SK-N-SH (cell line): ENCODE data around the gene RARB. TPM values are rescaled to one million over a fixed set of nuclear protein-coding genes. Genes with fewer than 3 reads are reported as not detected.
A peak's percentile ranks its signal among the peaks of the same experiment; 100 is the strongest.

Experiments
- CTCF ChIA-PET: fragments of 300-600, 350-600 bp; formaldehyde crosslinking; extraction: SDS; loops from one replicate; lab custom pipeline; 2021; lab: Yijun Ruan, JAX
- POLR2A ChIA-PET: fragments of 350-600 bp; sonication (Branson Sonifier 250); formaldehyde crosslinking; extraction: SDS; loops from one replicate; lab custom pipeline; 2020; ENCODE audit warnings: antibody characterized with exemption, inconsistent platforms; lab: Yijun Ruan, JAX
- DNase-seq: peaks from one replicate; pipeline ENCODE4 v3.0.0; 2012
- H2AFZ ChIP-seq: fragments of 200-600 bp; sonication (generic); 2 replicates; pipeline ENCODE4 v1.8.1; 2016; ENCODE audit warnings: antibody characterized with exemption, mild to moderate bottlenecking, low read depth
- H3F3A ChIP-seq: fragments of 200-600 bp; sonication (generic); replicated peaks from 2 replicates; pipeline ENCODE3; 2016; ENCODE audit warnings: antibody characterized with exemption, mild to moderate bottlenecking; ENCODE audit not compliant: insufficient read depth
- H3K27ac ChIP-seq, 2 experiments: fragments of 200-500 bp in 1 of 2; fragments of 200-600 bp in 1 of 2; sonication (Bioruptor generic) in 1 of 2; sonication (generic), shearing (Covaris generic) in 1 of 2; 2 replicates each; pipeline versions ENCODE4 v1.5.1 to v1.6.1; 2014 to 2016; ENCODE audit warnings: low read depth in 2 of 2, inconsistent platforms in 1 of 2, low read length in 1 of 2, mild to moderate bottlenecking in 1 of 2, mixed read lengths in 1 of 2
- H3K27me3 ChIP-seq: fragments of 200-600 bp; sonication (generic), shearing (Covaris generic); 2 replicates; pipeline ENCODE4 v1.6.1; 2016; ENCODE audit warnings: mixed run types; ENCODE audit not compliant: insufficient read depth
- H3K36me3 ChIP-seq, 2 experiments: fragments of 200-500 bp in 1 of 2; fragments of 200-600 bp in 1 of 2; sonication (Bioruptor generic) in 1 of 2; sonication (generic) in 1 of 2; replicated peaks in 1 of 2; 2 replicates each; pipeline versions ENCODE3 to v1.5.1; 2014 to 2016; ENCODE audit warnings: low read length in 1 of 2, mild to moderate bottlenecking in 1 of 2; ENCODE audit not compliant: insufficient read depth in 2 of 2, control insufficient read depth in 1 of 2
- H3K4me1 ChIP-seq, 2 experiments: fragments of 200-500 bp in 1 of 2; fragments of 200-600 bp in 1 of 2; sonication (Bioruptor generic) in 1 of 2; sonication (generic), shearing (Covaris generic) in 1 of 2; 2 replicates each; pipeline versions ENCODE4 v1.5.1 to v1.6.1; 2014 to 2016; ENCODE audit warnings: low read depth in 1 of 2, low read length in 1 of 2, mixed run types in 1 of 2; ENCODE audit not compliant: insufficient read depth in 2 of 2, control insufficient read depth in 1 of 2
- H3K4me2 ChIP-seq: fragments of 200-600 bp; sonication (generic), shearing (Covaris generic); 2 replicates; pipeline ENCODE4 v1.6.1; 2017; ENCODE audit warnings: mixed run types
- H3K4me3 ChIP-seq, 2 experiments: fragments of 200-500 bp in 1 of 2; fragments of 200-600 bp in 1 of 2; sonication (Bioruptor generic) in 1 of 2; sonication (generic), shearing (Covaris generic) in 1 of 2; 2 replicates each; pipeline versions ENCODE4 v1.5.1 to v1.8.1; 2014 to 2016; ENCODE audit warnings: low read depth in 2 of 2, inconsistent platforms in 1 of 2, low read length in 1 of 2, mild to moderate bottlenecking in 1 of 2, mixed read lengths in 1 of 2, moderate library complexity in 1 of 2
- H3K79me2 ChIP-seq: fragments of 200-600 bp; sonication (generic); 2 replicates; pipeline ENCODE4 v1.8.1; 2017; ENCODE audit warnings: mild to moderate bottlenecking; ENCODE audit not compliant: insufficient read depth
- H3K9ac ChIP-seq: fragments of 200-600 bp; sonication (generic); 2 replicates; pipeline ENCODE4 v1.6.1; 2017; ENCODE audit warnings: mixed run types
- H3K9me2 ChIP-seq: fragments of 200-600 bp; sonication (generic); 2 replicates; pipeline ENCODE4 v1.6.1; 2017; ENCODE audit warnings: mixed run types
- H3K9me3 ChIP-seq: fragments of 200-600 bp; sonication (generic); 2 replicates; pipeline ENCODE4 v1.6.1; 2017; ENCODE audit warnings: mixed run types, mild to moderate bottlenecking, moderate library complexity
- H4K20me1 ChIP-seq: fragments of 200-600 bp; sonication (generic); 2 replicates; pipeline ENCODE4 v1.6.1; 2017; ENCODE audit warnings: mild to moderate bottlenecking, mixed run types; ENCODE audit not compliant: insufficient read depth
- FOSL2 ChIP-seq: IDR thresholded peaks from 2 replicates; pipeline ENCODE4 v1.4.0; 2012; ENCODE audit warnings: low read depth, mild to moderate bottlenecking, moderate library complexity, borderline replicate concordance
- FOXJ3 ChIP-seq: sonication (generic); formaldehyde crosslinking; IDR thresholded peaks from 2 replicates; pipeline ENCODE4 v1.5.1; 2020; ENCODE audit warnings: mild to moderate bottlenecking, missing genetic modification reagents
- FOXM1 ChIP-seq: IDR thresholded peaks from 2 replicates; pipeline ENCODE4 v1.4.0; 2012; ENCODE audit warnings: low read depth, mild to moderate bottlenecking
- JUND ChIP-seq: IDR thresholded peaks from 2 replicates; pipeline ENCODE4 v1.4.0; 2012
- MAX ChIP-seq: IDR thresholded peaks from 2 replicates; pipeline ENCODE4 v1.4.0; 2012; ENCODE audit warnings: low read depth
- NFIC ChIP-seq: IDR thresholded peaks from 2 replicates; pipeline ENCODE4 v1.4.0; 2012; ENCODE audit warnings: borderline replicate concordance
- NRF1 ChIP-seq: IDR thresholded peaks from 2 replicates; pipeline ENCODE4 v1.6.1; 2012; ENCODE audit warnings: low read depth, mild to moderate bottlenecking, low read length
- POLR2AphosphoS5 ChIP-seq: IDR thresholded peaks from 2 replicates; pipeline ENCODE4 v1.6.1; 2012; ENCODE audit warnings: low read depth, low read length
- RFX5 ChIP-seq: IDR thresholded peaks from 2 replicates; pipeline ENCODE4 v1.6.1; 2012; ENCODE audit warnings: mild to moderate bottlenecking, improper control_type of control experiment, low read length
- RXRA ChIP-seq: IDR thresholded peaks from 2 replicates; pipeline ENCODE4 v1.4.0; 2012; ENCODE audit warnings: low read depth, mild to moderate bottlenecking, borderline replicate concordance
- SIN3A ChIP-seq: IDR thresholded peaks from 2 replicates; pipeline ENCODE4 v1.6.1; 2012; ENCODE audit warnings: low read depth, mild to moderate bottlenecking, low read length, moderate library complexity, borderline replicate concordance
- SMC3 ChIP-seq: IDR thresholded peaks from 2 replicates; pipeline ENCODE4 v1.6.1; 2012; ENCODE audit warnings: low read depth, low read length, improper control_type of control experiment
- TAF1 ChIP-seq: IDR thresholded peaks from 2 replicates; pipeline ENCODE4 v1.6.1; 2012; ENCODE audit warnings: low read depth, mild to moderate bottlenecking, low read length, moderate library complexity, borderline replicate concordance
- TCF12 ChIP-seq: IDR thresholded peaks from 2 replicates; pipeline ENCODE4 v1.4.0; 2012
- ZBTB33 ChIP-seq: IDR thresholded peaks from 2 replicates; pipeline ENCODE4 v1.4.0; 2012; ENCODE audit warnings: low read depth, borderline replicate concordance
- WGBS: methylation state at CpG from one replicate; pipeline ENCODE4 v1.1.6; 2017; ENCODE audit warnings: low lambda C conversion rate; 5-methylcytosine and 5-hydroxymethylcytosine counted together
- polyA plus RNA-seq, 3 experiments: library from polyadenylated mRNA; depleted of rRNA; stranded (reverse); fragments of >200 nt; gene quantifications; 2 replicates each; pipeline ENCODE4 v1.2.3, GENCODE V29; 2012

The RARB gene
- polyA plus RNA-seq, 1 of the 3 experiments (the other 2 are of a cell fraction): 10.7 TPM

- Histone ChIP-seq H4K20me1 (no peaks in the 10 kb centered on the region), H2AFZ (no peak overlapping the region), H3K4me2 (no peak overlapping the region), H3K27me3 (no peaks in the 10 kb centered on the region), H3K36me3 (peaks cover 2 to 6% of the 10 kb centered on the region in 2 experiments), H3K27ac (no peak overlapping the region; a peak in 2 of 4 replicates), H3K9me3 (no peaks in the 10 kb centered on the region), H3K9me2 (no peaks in the 10 kb centered on the region), H3K79me2 (peaks cover 29% of the 10 kb centered on the region; the same call in 1 of the 2 replicates), H3K4me1 (peaks cover 15 to 35% of the 10 kb centered on the region in 2 experiments), H3F3A (peaks cover 32% of the 10 kb centered on the region)
- WGBS: 100% methylated on average over 2 of the region's 6 CpGs
- DNase-seq: no peak
- POLR2A ChIA-PET: no interaction called here
- TF ChIP-seq RFX5: no peak
- no peak for TF ChIP-seq FOXJ3
- no peak for TF ChIP-seq FOSL2
- TF ChIP-seq POLR2AphosphoS5: no peak
- no peak for TF ChIP-seq FOXM1
- TF ChIP-seq, all 33 proteins: peak for 0
- Histone ChIP-seq H3K9ac (no peak overlapping the region), H3K4me3 (no peak overlapping the region)
- CTCF ChIA-PET: interaction anchor here (1.5 kb wide), 1 partner anchor 22 kb away, joined by 3 read pairs; no protein-coding TSS in a partner anchor
Measured at GRCh38 chr3:25571285-25571684, 143.2 kb downstream of the RARB start.

- H3K79me2 ChIP-seq: peaks cover 29% of the 10 kb centered on the region; the same call in 1 of the 2 replicates
- peak overlapping the region; percentile 72 for H3K4me2 ChIP-seq
- no peaks in the 10 kb centered on the region for H4K20me1 ChIP-seq
- WGBS: 97% methylated on average over 3 of the region's 3 CpGs
- DNase-seq: no peak
- no peaks in the 10 kb centered on the region for H3K9me3 ChIP-seq
- peak overlapping the region; percentile 93 to 95 for H3K27ac ChIP-seq
- H2AFZ ChIP-seq: 0 out of 2 replicates have a peak overlapping the region, but pooled peaks have one; percentile 39
- H3K9ac ChIP-seq: peak overlapping the region; percentile 71; the same call in 1 of the 2 replicates
- peaks cover 0 to 6% of the 10 kb centered on the region in 2 experiments for H3K36me3 ChIP-seq
- no peak for TF ChIP-seq TCF12
- no peak for TF ChIP-seq RXRA
- TF ChIP-seq, all 33 proteins: peak for 0
- POLR2A ChIA-PET: interaction anchor here (0.6 kb wide), 1 partner anchor 168 kb away, joined by 3 read pairs; no protein-coding TSS in a partner anchor
- CTCF ChIA-PET: interaction anchor here (0.9 to 6.1 kb wide), 3 partner anchors 13 to 87 kb away, joined by 3 to 26 read pairs (median 4); no protein-coding TSS in a partner anchor
- no peaks in the 10 kb centered on the region for H3K9me2 ChIP-seq
- H3F3A ChIP-seq: peaks cover 32% of the 10 kb centered on the region
- no peaks in the 10 kb centered on the region for H3K27me3 ChIP-seq
- H3K4me1 ChIP-seq: peaks cover 15 to 35% of the 10 kb centered on the region in 2 experiments
- no peak overlapping the region for H3K4me3 ChIP-seq
Measured at GRCh38 chr3:25572336-25572735, 144.3 kb downstream of the RARB start.

- Histone ChIP-seq H3K27me3 (no peaks in the 10 kb centered on the region), H4K20me1 (no peaks in the 10 kb centered on the region), H3F3A (peaks cover 32% of the 10 kb centered on the region), H3K9ac (peak overlapping the region; percentile 71), H3K9me3 (no peaks in the 10 kb centered on the region), H3K4me1 (peaks cover 15 to 35% of the 10 kb centered on the region in 2 experiments), H3K4me3 (peak overlapping the region; percentile 12 to 36; a peak in 3 of 4 replicates), H3K79me2 (peaks cover 29% of the 10 kb centered on the region; the same call in 1 of the 2 replicates), H3K9me2 (no peaks in the 10 kb centered on the region), H3K27ac (peak overlapping the region; percentile 93 to 95), H3K4me2 (peak overlapping the region; percentile 72), H2AFZ (peak overlapping the region; percentile 39; the same call in 1 of the 2 replicates), H3K36me3 (peaks cover 0 to 6% of the 10 kb centered on the region in 2 experiments)
- POLR2A ChIA-PET: interaction anchor here (0.6 kb wide), 1 partner anchor 10 kb away, joined by 4 read pairs; no protein-coding TSS in a partner anchor
- CTCF ChIA-PET: interaction anchor here (0.9 to 6.1 kb wide), 3 partner anchors 13 to 88 kb away, joined by 3 to 26 read pairs (median 4); no protein-coding TSS in a partner anchor
- TF ChIP-seq FOSL2: peak; percentile 17; the same call in 1 of the 2 replicates
- peak; percentile 60 for TF ChIP-seq MAX
- TF ChIP-seq RXRA: 0 out of 2 replicates have a peak, but pooled peaks have one; percentile 54
- TF ChIP-seq RFX5: no peak
- peak; percentile 40; the same call in 1 of the 2 replicates for TF ChIP-seq JUND
- TF ChIP-seq NFIC: peak; percentile 21; the same call in 1 of the 2 replicates
- TF ChIP-seq FOXM1: no peak
- TF ChIP-seq SIN3A: no peak
- TF ChIP-seq ZBTB33: 0 out of 2 replicates have a peak, but pooled peaks have one; percentile 12
- peak; percentile 39; the same call in 1 of the 2 replicates for TF ChIP-seq TAF1
- 0 out of 2 replicates have a peak, but pooled peaks have one; percentile 5 for TF ChIP-seq SMC3
- TF ChIP-seq NRF1: no peak
- no peak for DNase-seq
- WGBS: 29% methylated on average over 10 of the region's 14 CpGs
Measured at GRCh38 chr3:25572919-25573385, 144.9 kb downstream of the RARB start.
